GM12801 (cell line): Measurements from ENCODE around the gene DTD1.

Source experiments
- TF ChIP-seq, protein P1 (sequence below): IDR thresholded peaks from one replicate; pipeline ENCODE4 v1.5.1; 2011; ENCODE audit warnings: control low read depth; ENCODE audit not compliant: insufficient read length; ENCODE audit errors: extremely low read depth

Gene DTD1

DNA sequence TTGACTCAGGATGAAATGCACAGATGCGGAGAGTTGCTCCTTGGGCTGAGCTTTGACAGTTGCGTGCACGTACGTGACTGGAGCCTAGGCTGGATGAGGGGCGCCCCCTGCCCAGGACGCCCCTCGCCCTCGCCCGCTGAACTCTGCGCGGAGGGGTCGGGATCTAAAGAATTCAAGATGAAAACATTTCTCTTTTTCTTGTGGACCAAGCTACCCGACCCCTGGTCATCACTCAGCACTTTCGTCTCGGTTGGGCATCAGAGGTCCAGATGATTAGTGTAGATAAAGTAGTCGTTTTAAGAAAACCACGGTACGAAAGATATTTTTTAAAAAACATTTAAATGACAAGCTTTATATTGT is 700 bp downstream of the DTD1 start:
- TF ChIP-seq, protein P1, sequence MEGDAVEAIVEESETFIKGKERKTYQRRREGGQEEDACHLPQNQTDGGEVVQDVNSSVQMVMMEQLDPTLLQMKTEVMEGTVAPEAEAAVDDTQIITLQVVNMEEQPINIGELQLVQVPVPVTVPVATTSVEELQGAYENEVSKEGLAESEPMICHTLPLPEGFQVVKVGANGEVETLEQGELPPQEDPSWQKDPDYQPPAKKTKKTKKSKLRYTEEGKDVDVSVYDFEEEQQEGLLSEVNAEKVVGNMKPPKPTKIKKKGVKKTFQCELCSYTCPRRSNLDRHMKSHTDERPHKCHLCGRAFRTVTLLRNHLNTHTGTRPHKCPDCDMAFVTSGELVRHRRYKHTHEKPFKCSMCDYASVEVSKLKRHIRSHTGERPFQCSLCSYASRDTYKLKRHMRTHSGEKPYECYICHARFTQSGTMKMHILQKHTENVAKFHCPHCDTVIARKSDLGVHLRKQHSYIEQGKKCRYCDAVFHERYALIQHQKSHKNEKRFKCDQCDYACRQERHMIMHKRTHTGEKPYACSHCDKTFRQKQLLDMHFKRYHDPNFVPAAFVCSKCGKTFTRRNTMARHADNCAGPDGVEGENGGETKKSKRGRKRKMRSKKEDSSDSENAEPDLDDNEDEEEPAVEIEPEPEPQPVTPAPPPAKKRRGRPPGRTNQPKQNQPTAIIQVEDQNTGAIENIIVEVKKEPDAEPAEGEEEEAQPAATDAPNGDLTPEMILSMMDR, result no peak

DNA sequence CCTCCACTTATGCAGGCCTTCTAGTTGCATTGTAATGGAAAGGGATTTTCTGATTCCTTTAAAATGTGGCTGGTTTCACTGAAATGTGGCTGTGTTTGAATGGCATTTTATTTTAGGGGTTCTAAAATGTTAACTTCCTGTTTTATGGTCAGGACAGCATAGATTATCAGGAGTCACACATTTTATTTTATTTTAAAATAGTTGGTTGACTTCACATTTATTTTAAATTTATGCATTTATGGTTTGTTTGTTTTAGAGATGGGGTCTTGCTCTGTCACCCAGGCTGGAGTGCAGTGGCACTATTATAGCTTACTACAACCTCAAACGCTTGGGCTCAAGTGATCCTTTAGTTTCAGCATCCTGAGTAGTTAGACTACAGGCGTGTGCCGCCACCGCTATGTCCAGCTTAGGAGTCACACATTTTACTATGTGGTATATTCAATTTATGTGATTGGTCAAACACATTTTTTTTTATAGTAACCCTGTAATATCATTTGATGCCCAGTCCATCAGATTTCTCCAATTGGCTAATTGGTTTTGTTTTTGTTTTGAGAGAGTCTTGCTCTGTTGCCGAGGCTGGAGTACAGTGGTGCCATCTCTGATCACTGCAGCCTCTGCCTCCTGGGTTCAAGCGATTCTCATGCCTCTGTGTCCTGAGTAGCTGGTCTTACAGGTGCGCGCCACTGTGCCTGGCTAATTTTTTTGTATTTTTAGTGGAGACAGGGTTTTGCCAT is 2.3 kb downstream of the DTD1 start:
- TF ChIP-seq, protein P1, result no peak

DNA sequence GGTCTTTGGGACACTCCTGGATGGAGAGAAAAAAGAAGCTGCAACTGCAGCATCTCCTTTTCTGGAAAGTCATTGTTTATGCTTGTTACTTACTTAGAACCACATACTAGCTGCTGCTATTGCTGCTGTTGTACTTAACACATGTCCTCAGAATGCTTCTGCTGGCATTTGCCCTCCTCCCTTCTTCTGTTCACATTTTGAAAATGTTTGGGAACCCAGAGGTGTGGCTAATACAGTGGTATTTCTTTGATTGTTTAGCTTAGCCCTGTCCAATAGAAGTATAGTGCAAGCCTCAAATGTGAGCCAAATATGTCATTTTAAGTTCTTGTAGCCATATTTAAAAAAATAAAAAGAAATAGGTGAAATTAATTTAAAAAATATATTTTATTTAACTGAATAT is 8.4 kb downstream of the DTD1 start:
- TF ChIP-seq, protein P1, result no peak

DNA sequence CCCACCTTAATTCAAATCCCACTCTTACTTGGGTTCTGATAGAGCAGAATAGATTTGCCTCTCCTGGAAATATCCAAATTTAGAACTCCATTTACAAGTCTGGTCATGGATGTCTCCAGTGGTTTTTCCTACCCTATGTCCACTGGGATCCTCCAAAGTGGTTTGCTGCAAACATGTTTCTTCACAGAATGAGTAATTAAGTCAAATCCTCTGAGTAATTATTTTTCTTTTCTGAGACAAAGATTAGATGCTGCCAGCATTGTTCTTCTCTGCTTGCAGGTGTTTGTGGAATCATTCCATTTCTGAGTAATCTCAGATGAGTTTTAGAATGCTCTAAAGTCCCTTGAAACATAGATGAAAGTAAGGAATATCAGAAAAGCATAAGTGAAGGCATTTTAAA is 21.9 kb downstream of the DTD1 start:
- TF ChIP-seq, protein P1, result no peak

DNA sequence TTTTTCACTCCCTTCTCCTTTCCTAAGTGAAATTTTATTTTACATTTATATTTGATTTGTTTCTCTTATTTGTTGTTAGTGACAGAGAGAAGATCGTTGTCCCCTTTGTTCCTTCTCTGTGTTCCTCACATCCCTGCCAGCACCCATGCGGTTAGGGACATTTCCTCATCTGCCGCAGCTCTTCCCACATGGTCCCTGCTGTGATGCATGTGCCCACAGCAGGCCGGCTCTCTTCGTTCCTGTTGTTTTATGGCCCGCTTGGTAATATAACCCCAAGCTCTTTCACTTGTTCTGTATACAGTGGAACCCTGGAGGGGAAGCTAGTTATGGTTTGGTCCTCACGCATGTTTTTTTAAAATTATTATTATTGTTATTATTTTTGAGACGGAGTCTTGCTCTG is 23.6 kb downstream of the DTD1 start:
- TF ChIP-seq, protein P1, result no peak

DNA sequence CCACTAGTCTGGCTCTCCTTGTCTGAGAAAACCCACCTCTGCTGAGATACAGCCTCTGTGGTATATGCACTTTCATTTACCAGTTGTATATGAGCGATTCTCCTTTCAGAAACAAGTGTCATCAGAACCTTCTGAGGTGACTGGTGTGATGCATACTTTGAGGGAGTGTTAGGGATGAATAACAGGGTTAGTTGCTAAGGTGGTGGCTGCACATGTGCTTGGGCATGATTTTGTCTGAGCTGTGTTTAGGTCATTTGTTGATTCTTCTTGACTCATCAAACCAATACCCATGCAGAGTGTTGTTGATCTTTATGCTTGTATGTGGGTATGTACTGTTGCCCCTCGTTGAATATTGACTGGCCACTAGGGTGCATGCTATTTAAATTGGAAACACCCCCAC is 25.7 kb downstream of the DTD1 start:
- TF ChIP-seq, protein P1, result no peak

DNA sequence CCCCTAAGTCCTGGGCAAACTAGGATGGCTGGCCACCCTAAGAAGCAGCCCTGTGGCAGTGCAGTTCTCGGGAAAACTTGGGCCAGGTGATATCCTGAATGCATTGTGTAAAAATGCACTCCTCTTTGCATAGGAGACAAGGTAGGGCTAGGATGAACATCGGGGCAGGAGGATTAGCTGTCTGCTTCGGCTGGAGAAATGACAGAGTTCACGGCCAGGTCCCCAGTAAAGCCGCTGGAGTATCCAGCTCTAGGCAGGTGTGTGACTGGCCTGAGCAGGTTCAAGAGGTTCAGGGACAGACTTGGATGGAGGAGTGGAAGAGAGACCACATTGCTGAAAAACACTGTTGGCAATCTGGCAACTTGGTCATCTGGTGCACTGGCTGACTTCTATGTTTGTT is 26.4 kb downstream of the DTD1 start:
- TF ChIP-seq, protein P1, result no peak
